Psoas muscle (tissue), 8 donors: Measurements from ENCODE around the gene NARF. TPM values are rescaled to one million over a fixed set of nuclear protein-coding genes. Genes with fewer than 3 reads are reported as not detected.
"Not testable (repeated sequence)": the region's sequence is repeated elsewhere in the genome, so short reads cannot be mapped to it uniquely, and the experiment has no call there.

Experiments
- ATAC-seq, 4 donors: fragments of 200-7000 bp; cut with Tn5 transposase; one replicate each; pipeline ENCODE4 v1.9.1; 2020; ENCODE audit warnings: moderate library complexity in 3 of 4, mild to moderate bottlenecking in 2 of 4
- DNase-seq, 2 donors: peaks; one replicate each; pipeline ENCODE4 v3.0.0-alpha.2; 2020
- H3K27ac ChIP-seq: fragments of 200-600 bp; one replicate; pipeline ENCODE4 v1.8.0; 2022
- H3K27me3 ChIP-seq, 3 donors: fragments of 200-600 bp in 1 of 3; one replicate each; pipeline versions ENCODE4 v1.6.1 to v1.8.0; 2013 to 2022; ENCODE audit warnings: low read length in 2 of 3, mild to moderate bottlenecking in 2 of 3, moderate library complexity in 1 of 3; ENCODE audit not compliant: insufficient read depth in 3 of 3
- H3K36me3 ChIP-seq, 2 donors: fragments of 200-600 bp in 1 of 2; one replicate each; pipeline versions ENCODE4 v1.6.1 to v1.8.0; 2013 to 2022; ENCODE audit warnings: low read depth in 1 of 2, mild to moderate bottlenecking in 1 of 2, moderate library complexity in 1 of 2; ENCODE audit not compliant: insufficient read depth in 1 of 2
- H3K4me1 ChIP-seq: fragments of 200-600 bp; one replicate; pipeline ENCODE4 v1.8.0; 2022
- H3K4me3 ChIP-seq: fragments of 200-600 bp; one replicate; pipeline ENCODE4 v1.8.0; 2022; ENCODE audit warnings: mild to moderate bottlenecking
- H3K9me3 ChIP-seq: fragments of 200-600 bp; one replicate; pipeline ENCODE4 v1.8.0; 2022
- CTCF ChIP-seq: fragments of 200-600 bp; IDR thresholded peaks from one replicate; pipeline ENCODE4 v1.8.0; 2022; ENCODE audit warnings: antibody characterized with exemption
- WGBS, 3 donors: extraction: QIAGEN DNeasy Blood & Tissue Kit; methylation state at CpG; one replicate each; pipeline versions ENCODE4 v1.1.6 to v1.1.7; 2013; 5-methylcytosine and 5-hydroxymethylcytosine counted together
- intact Hi-C, 2 donors: fragments of 100-400 bp; cut with DNase I; formaldehyde crosslinking; loops; one replicate each; pipeline versions ENCODE4 v1.11.0 to v1.14.2; 2022
- polyA plus RNA-seq, 3 donors: library from polyadenylated mRNA; stranded (reverse); fragments of 200-250 nt; gene quantifications; one replicate each; pipeline ENCODE4 v1.2.3, GENCODE V29; 2013
- total RNA-seq, 4 donors: library from RNA; stranded (reverse); fragmentation: NEBNext Ultra II Directional in 2 of 4; extraction: Animal tissue kit (Norgen Biotek cat#: 25700) in 2 of 4; gene quantifications; one replicate each; pipeline versions ENCODE4 v1.2.1 to v1.2.4, GENCODE V29; 2021 to 2023
- donor health status: healthy with polysubstance abuse.
- donor health status: DM: no; HTN: no; CAD: no; lungs with moderate emphysema.
- donor health status: Bipolar disorder and iron deficiency.
- donor health status: healthy.
- donor health status: DM: yes; HTN: yes; CAD: no.
- donor health status: DM: no; HTN: no; CAD: no.
- donor health status: DM: no; HTN: no; CAD: no.
- donor health status: DM: yes; HTN: yes; CAD: no.

NARF gene
- total and polyA plus RNA-seq, 7 donors: 32.8 to 129 (median 43.1) TPM

DNA sequence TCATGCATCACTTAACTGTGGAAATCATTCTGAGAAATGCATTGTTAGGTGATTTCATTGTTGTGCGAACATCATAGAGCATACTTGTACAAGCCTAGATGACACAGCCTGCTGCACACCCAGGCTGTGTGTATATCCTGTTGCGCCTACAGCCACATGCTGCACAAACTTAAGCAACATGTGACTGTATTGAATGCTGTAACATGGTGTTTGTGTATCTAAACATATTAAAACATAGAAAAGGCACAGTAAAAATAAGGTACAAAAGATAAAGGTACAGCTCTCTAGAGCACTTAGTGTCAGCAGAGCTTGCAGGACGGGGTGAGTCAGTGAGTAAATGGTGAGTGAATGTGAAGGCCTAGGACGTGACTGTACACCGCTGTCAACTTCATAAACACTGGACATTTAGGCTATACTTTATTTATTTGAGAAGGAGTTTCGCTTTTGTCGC, 72.9 kb downstream of the NARF start:
- ATAC-seq (no peak), DNase-seq (no peak)
- Histone ChIP-seq H3K27me3 (no peaks in the 10 kb centered on the region), H3K27ac (peak overlapping the region; percentile 77), H3K4me3 (no peak overlapping the region), H3K9me3 (no peaks in the 10 kb centered on the region), H3K36me3 (no peaks in the 10 kb centered on the region), H3K4me1 (peaks cover 79% of the 10 kb centered on the region)
- intact Hi-C loops: no loop called here
- no peak for TF ChIP-seq CTCF
- WGBS, 3 donors: 89 to 92% (median 91%) methylated on average over 7 of the region's 7 CpGs

DNA sequence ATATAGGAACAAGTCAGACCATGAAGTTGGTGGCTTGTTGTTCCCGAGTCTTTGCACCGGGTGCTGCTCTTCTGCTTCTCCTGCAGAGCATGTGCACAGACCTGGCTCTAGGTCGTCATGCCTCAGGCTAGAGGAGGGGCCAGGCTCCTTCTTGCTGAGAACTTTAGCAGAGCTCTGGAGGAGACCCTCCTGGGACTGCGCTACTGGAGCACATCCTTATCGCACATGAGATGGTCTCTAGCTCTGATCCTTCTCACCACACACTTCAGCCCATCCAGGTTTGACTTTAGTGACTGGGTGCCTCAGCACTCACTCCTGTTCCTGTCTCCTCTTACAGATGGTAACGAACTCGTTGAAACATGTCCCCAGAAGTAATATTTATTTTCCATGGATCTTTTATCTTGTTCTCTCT, 75.9 kb downstream of the NARF start:
- H3K36me3 ChIP-seq: no peaks in the 10 kb centered on the region
- H3K27me3 ChIP-seq: no peaks in the 10 kb centered on the region
- H3K4me1 ChIP-seq: peaks cover 73% of the 10 kb centered on the region
- H3K4me3 ChIP-seq: no peak overlapping the region
- TF ChIP-seq CTCF: no peak
- intact Hi-C loops: no loop called here
- 61 to 74% (median 69%) methylated on average over 7 of the region's 7 CpGs for WGBS, 3 donors
- no peak overlapping the region for H3K27ac ChIP-seq
- no peaks in the 10 kb centered on the region for H3K9me3 ChIP-seq
- ATAC-seq (no peak), DNase-seq (no peak)

DNA sequence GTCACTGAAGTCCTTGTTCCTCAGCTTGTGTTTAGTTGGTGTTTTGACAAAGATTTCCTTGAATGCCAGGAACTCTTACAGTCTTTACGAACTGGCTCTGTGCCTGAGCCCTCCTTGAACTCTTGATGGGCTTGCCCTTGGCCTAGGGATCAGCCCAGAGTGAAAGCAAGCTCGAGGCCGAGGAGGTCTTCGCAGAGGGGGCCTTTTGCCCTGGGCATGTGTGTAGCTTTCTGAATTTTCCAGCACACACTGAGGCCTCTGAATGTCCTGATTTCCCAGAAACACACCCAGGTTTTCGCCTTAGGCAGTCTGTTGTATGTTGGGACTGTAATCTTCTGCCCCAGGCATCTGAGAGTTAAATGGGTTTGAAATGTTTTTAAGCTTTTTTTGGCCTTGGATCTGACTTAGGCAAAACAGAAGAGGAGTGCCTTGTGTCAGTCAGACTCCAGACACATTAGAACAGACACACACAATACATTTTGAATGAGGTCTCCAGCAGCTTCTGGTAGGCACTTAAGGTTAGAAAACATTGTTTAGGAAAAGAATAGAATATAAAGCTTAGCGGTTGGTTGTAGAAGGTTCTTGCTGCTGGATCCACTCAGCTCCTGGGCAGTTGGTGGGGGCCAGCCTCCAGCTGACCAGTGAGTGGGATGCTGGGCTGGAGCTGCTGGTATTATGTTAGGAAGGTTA, 78.1 kb downstream of the NARF start:
- Histone ChIP-seq H3K4me1 (peaks cover 50% of the 10 kb centered on the region), H3K36me3 (no peaks in the 10 kb centered on the region), H3K4me3 (peak overlapping the region; percentile 42), H3K27ac (peak overlapping the region; percentile 83), H3K27me3 (no peaks in the 10 kb centered on the region), H3K9me3 (no peaks in the 10 kb centered on the region)
- intact Hi-C loops: no loop called here
- ATAC-seq (peak in 3 of 4 donors; percentile 38 to 54 (median 44)), DNase-seq (no peak)
- TF ChIP-seq CTCF: no peak
- 18 to 29% (median 19%) methylated on average over 6 of the region's 6 CpGs for WGBS, 3 donors

DNA sequence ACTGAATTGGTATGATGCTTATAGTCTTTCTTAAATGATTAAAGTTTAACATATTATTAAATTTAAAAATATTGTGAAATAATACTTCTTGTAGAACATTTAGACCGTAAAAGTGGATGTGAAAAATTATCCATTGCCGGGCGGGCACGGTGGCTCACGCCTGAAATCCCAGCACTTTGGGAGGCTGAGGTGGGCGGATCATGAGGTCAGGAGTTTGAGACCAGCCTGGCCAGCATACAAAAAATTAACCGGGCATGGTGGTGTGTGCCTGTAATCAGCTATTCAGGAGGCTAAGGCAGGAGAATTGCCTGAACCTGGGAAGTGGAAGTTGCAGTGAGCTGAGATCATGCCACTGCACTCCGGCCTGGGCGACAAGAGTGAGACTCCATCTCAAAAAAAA, 78.7 kb downstream of the NARF start:
- H3K36me3 ChIP-seq, H3K9me3 ChIP-seq, H3K27me3 ChIP-seq, intact Hi-C loops, DNase-seq: not testable (repeated sequence)
- ATAC-seq: peak in 2 of 4 donors; percentile 27 to 45
- WGBS, 3 donors: 72 to 79% (median 73%) methylated on average over 9 of the region's 9 CpGs
- peaks cover 46% of the 10 kb centered on the region for H3K4me1 ChIP-seq
- peak overlapping the region; percentile 83 for H3K27ac ChIP-seq
- H3K4me3 ChIP-seq: peak overlapping the region; percentile 42

DNA sequence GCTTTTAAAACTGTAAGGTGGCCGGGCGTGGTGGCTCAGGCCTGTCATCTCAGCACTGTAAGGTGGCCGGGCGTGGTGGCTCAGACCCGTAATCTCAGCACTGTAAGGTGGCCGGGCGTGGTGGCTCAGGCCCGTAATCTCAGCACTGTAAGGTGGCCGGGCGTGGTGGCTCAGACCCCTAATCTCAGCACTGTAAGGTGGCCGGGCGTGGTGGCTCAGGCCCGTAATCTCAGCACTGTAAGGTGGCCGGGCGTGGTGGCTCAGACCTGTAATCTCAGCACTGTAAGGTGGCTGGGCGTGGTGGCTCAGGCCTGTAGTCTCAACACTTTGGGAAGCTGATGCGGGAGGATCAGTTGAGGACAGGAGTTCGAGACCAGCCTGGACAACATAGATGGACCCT, 80.5 kb downstream of the NARF start:
- H3K4me1 ChIP-seq: peaks cover 56% of the 10 kb centered on the region
- H3K9me3 ChIP-seq, H3K27ac ChIP-seq, H3K36me3 ChIP-seq, ATAC-seq, DNase-seq, intact Hi-C loops, H3K4me3 ChIP-seq, H3K27me3 ChIP-seq: not testable (repeated sequence)
- WGBS, 3 donors: 93 to 95% (median 94%) methylated on average over 18 of the region's 18 CpGs

Other genes with a start within 250 kb of the NARF start
- 10 to 100 TPM; 10.2 to 15.3 (median 12.4) TPM for gene CCDC57, start 245.9 kb upstream of the NARF start, total RNA-seq
- 10 to 100 TPM in 1 of 3 donors, 1 to 10 TPM in 2; 7.2 to 11.1 (median 8.6) TPM for gene CCDC57, start 245.9 kb upstream of the NARF start, polyA plus RNA-seq
- gene SLC16A3, start 229.7 kb upstream of the NARF start, total RNA-seq: 100 to 1,000 TPM in 2 of 4 donors, 10 to 100 TPM in 2; 18.6 to 182 (median 70.1) TPM
- 100 to 1,000 TPM; 102 to 263 (median 128) TPM for gene SLC16A3, start 229.7 kb upstream of the NARF start, polyA plus RNA-seq
- gene CSNK1D, start 185.0 kb upstream of the NARF start, total RNA-seq: 100 to 1,000 TPM in 3 of 4 donors, 10 to 100 TPM in 1; 73.5 to 139 (median 116) TPM
- gene CSNK1D, start 185.0 kb upstream of the NARF start, polyA plus RNA-seq: 100 to 1,000 TPM in 1 of 3 donors, 10 to 100 TPM in 2; 74.3 to 124 (median 92.7) TPM
- under 1 TPM in 3 of 4 donors, not detected in 1; 0.18 to 0.81 (median 0.71) TPM for gene CD7, start 141.1 kb upstream of the NARF start, total RNA-seq
- under 1 TPM; 0.13 to 0.19 (median 0.16) TPM for gene CD7, start 141.1 kb upstream of the NARF start, polyA plus RNA-seq
- 1 to 10 TPM; 1.2 to 2.3 (median 1.7) TPM for gene SECTM1, start 125.0 kb upstream of the NARF start, total RNA-seq
- 1 to 10 TPM in 2 of 3 donors, under 1 TPM in 1; 0.70 to 1.2 (median 1.0) TPM for gene SECTM1, start 125.0 kb upstream of the NARF start, polyA plus RNA-seq
- under 1 TPM in 2 of 4 donors, not detected in 2; 0.17 to 0.24 TPM for gene TEX19, start 99.5 kb upstream of the NARF start, total RNA-seq
- under 1 TPM; 0.07 to 0.35 (median 0.13) TPM for gene TEX19, start 99.5 kb upstream of the NARF start, polyA plus RNA-seq
- gene UTS2R, start 87.0 kb upstream of the NARF start, total RNA-seq: 1 to 10 TPM in 2 of 4 donors, under 1 TPM in 1, not detected in 1; 0.15 to 3.8 (median 1.3) TPM
- under 1 TPM in 1 of 3 donors, not detected in 2; 0.10 TPM for gene UTS2R, start 87.0 kb upstream of the NARF start, polyA plus RNA-seq
- gene HEXD, start 40.4 kb upstream of the NARF start, total RNA-seq: 10 to 100 TPM; 17.4 to 27.4 (median 23.7) TPM
- 10 to 100 TPM; 19.5 to 29.8 (median 20.9) TPM for gene HEXD, start 40.4 kb upstream of the NARF start, polyA plus RNA-seq
- gene OGFOD3, start 40.2 kb upstream of the NARF start, total RNA-seq: 10 to 100 TPM; 21.2 to 29.3 (median 27.1) TPM
- 10 to 100 TPM; 15.5 to 30.4 (median 24.5) TPM for gene OGFOD3, start 40.2 kb upstream of the NARF start, polyA plus RNA-seq
- gene CYBC1, start 8.0 kb upstream of the NARF start, total RNA-seq: 10 to 100 TPM; 14.5 to 21.4 (median 17.4) TPM
- gene CYBC1, start 8.0 kb upstream of the NARF start, polyA plus RNA-seq: 10 to 100 TPM; 14.4 to 31.6 (median 24.8) TPM
- gene FOXK2, start 61.0 kb downstream of the NARF start, total RNA-seq: 10 to 100 TPM; 53.6 to 91.6 (median 66.2) TPM
- gene FOXK2, start 61.0 kb downstream of the NARF start, polyA plus RNA-seq: 10 to 100 TPM; 38.9 to 96.4 (median 45.9) TPM
- gene WDR45B, start 189.7 kb downstream of the NARF start, total RNA-seq: 10 to 100 TPM; 25.1 to 35.7 (median 30.9) TPM
- 10 to 100 TPM; 21.4 to 62.7 (median 43.5) TPM for gene WDR45B, start 189.7 kb downstream of the NARF start, polyA plus RNA-seq
- 10 to 100 TPM; 12.6 to 42.9 (median 30.4) TPM for gene RAB40B, start 240.0 kb downstream of the NARF start, total RNA-seq
- 10 to 100 TPM in 2 of 3 donors, 1 to 10 TPM in 1; 3.9 to 19.4 (median 12.6) TPM for gene RAB40B, start 240.0 kb downstream of the NARF start, polyA plus RNA-seq